H1 (cell line): ENCODE results near the gene C1orf50. TPM values are rescaled to one million over a fixed set of nuclear protein-coding genes. Genes with fewer than 3 reads are reported as not detected.

Source experiments
- CTCF ChIA-PET: fragments of 300-600 bp; sonication (Branson Sonifier 250); formaldehyde crosslinking; loops from one replicate; lab custom pipeline; 2021; ENCODE audit not compliant: partially characterized antibody; lab: Charles Lee
- POLR2A ChIA-PET: fragments of 300-600 bp; sonication (Branson Sonifier 250); formaldehyde crosslinking; loops from one replicate; lab custom pipeline; 2021; ENCODE audit warnings: inconsistent platforms; ENCODE audit not compliant: partially characterized antibody; lab: Charles Lee
- DNase-seq, 2 experiments: peaks; one replicate each; pipeline versions ENCODE4 v3.0.0 to v3.0.0-alpha.2; 2010 to 2022; ENCODE audit warnings: low spot score in 2 of 2, low read depth in 1 of 2, mixed read lengths in 1 of 2
- FAIRE-seq: peaks from 2 replicates; lab custom pipeline; 2011; peaks lifted over from hg19 to GRCh38; lab: Jason Lieb, UNC
- H2AFZ ChIP-seq: 2 replicates; pipeline ENCODE4 v1.8.1; 2012; ENCODE audit warnings: low read length, inconsistent platforms
- H2AK5ac ChIP-seq: 2 replicates; pipeline ENCODE4 v1.6.1; 2013; ENCODE audit warnings: low read depth, low read length
- H2BK120ac ChIP-seq: replicated peaks from 2 replicates; pipeline ENCODE3; 2013; ENCODE audit warnings: low read depth, low read length, inconsistent platforms
- H2BK12ac ChIP-seq: 2 replicates; pipeline ENCODE4 v1.6.1; 2013; ENCODE audit warnings: low read depth, low read length
- H2BK15ac ChIP-seq: 2 replicates; pipeline ENCODE4 v1.6.1; 2013; ENCODE audit warnings: low read length
- H2BK20ac ChIP-seq: 2 replicates; pipeline ENCODE4 v1.6.1; 2013; ENCODE audit warnings: low read length
- H2BK5ac ChIP-seq: 2 replicates; pipeline ENCODE4 v1.6.1; 2013; ENCODE audit warnings: low read depth, low read length
- H3K14ac ChIP-seq: 2 replicates; pipeline ENCODE4 v1.6.1; 2013; ENCODE audit warnings: inconsistent platforms; ENCODE audit not compliant: insufficient read length
- H3K18ac ChIP-seq: 2 replicates; pipeline ENCODE4 v1.6.1; 2013; ENCODE audit warnings: low read length; ENCODE audit errors: extremely low read depth
- H3K23ac ChIP-seq: 2 replicates; pipeline ENCODE4 v1.6.1; 2013; ENCODE audit warnings: inconsistent platforms; ENCODE audit not compliant: insufficient read length
- H3K23me2 ChIP-seq: 2 replicates; pipeline ENCODE4 v1.6.1; 2013; ENCODE audit warnings: low read depth, low read length
- H3K27ac ChIP-seq: 2 replicates; pipeline ENCODE4 v1.6.1; 2011; ENCODE audit warnings: low read depth, low read length, inconsistent platforms
- H3K27me3 ChIP-seq, 4 experiments: replicated peaks in 1 of 4; 1 replicate in 1 of 4; 2 replicates in 3 of 4; pipeline versions ENCODE4 v1.6.1 to v1.8.1; 2011 to 2013; ENCODE audit warnings: low read length in 3 of 4, mild to moderate bottlenecking in 3 of 4, inconsistent platforms in 2 of 4, mixed read lengths in 2 of 4, moderate library complexity in 1 of 4; ENCODE audit not compliant: control insufficient read depth in 3 of 4, insufficient read depth in 3 of 4; ENCODE audit errors: extremely low read depth in 1 of 4
- H3K36me3 ChIP-seq, 4 experiments: 2 replicates each; pipeline versions ENCODE4 v1.6.1 to v1.8.1; 2011 to 2013; ENCODE audit warnings: mild to moderate bottlenecking in 4 of 4, low read length in 3 of 4, moderate library complexity in 2 of 4, control low read depth in 1 of 4, inconsistent platforms in 1 of 4; ENCODE audit not compliant: insufficient read depth in 4 of 4, control insufficient read depth in 2 of 4
- H3K4ac ChIP-seq: replicated peaks from 2 replicates; pipeline ENCODE3; 2013; ENCODE audit warnings: low read length, low read depth, mixed read lengths, inconsistent platforms; ENCODE audit not compliant: insufficient read length
- H3K4me1 ChIP-seq, 4 experiments: replicated peaks in 1 of 4; 1 replicate in 1 of 4; 2 replicates in 3 of 4; pipeline versions ENCODE4 v1.6.1 to v1.8.1; 2011 to 2013; ENCODE audit warnings: low read length in 3 of 4, inconsistent platforms in 2 of 4, mixed read lengths in 1 of 4; ENCODE audit not compliant: insufficient read depth in 4 of 4, control insufficient read depth in 3 of 4
- H3K4me2 ChIP-seq, 2 experiments: 2 replicates each; pipeline versions ENCODE4 v1.6.1 to v1.8.1; 2011 to 2013; ENCODE audit warnings: low read depth in 2 of 2, low read length in 2 of 2, control low read depth in 1 of 2, inconsistent platforms in 1 of 2, mild to moderate bottlenecking in 1 of 2; ENCODE audit not compliant: insufficient read depth in 1 of 2
- H3K4me3 ChIP-seq, 4 experiments: fragments of 200-600, 300-600 bp in 1 of 4; sonication (generic), shearing (Covaris generic), sonication (Bioruptor Twin) in 1 of 4; 2 replicates each; pipeline versions ENCODE4 v1.5.1 to v1.8.1; 2011 to 2016; ENCODE audit warnings: low read length in 4 of 4, low read depth in 3 of 4, control low read depth in 2 of 4, inconsistent platforms in 2 of 4, mild to moderate bottlenecking in 2 of 4, mixed read lengths in 1 of 4, moderate library complexity in 1 of 4; ENCODE audit not compliant: insufficient read depth in 2 of 4; ENCODE audit errors: extremely low read depth in 1 of 4
- H3K56ac ChIP-seq: replicated peaks from 2 replicates; pipeline ENCODE3; 2013; ENCODE audit warnings: low read depth, mild to moderate bottlenecking, mixed read lengths, low read length, inconsistent platforms; ENCODE audit not compliant: insufficient read length
- H3K79me1 ChIP-seq: 2 replicates; pipeline ENCODE4 v1.6.1; 2013; ENCODE audit warnings: low read depth, low read length, control low read depth
- H3K79me2 ChIP-seq, 2 experiments: 2 replicates each; pipeline versions ENCODE4 v1.6.1 to v1.8.1; 2012 to 2013; ENCODE audit warnings: low read length in 2 of 2, mild to moderate bottlenecking in 2 of 2, inconsistent platforms in 1 of 2; ENCODE audit not compliant: insufficient read depth in 2 of 2, control insufficient read depth in 1 of 2
- H3K9ac ChIP-seq, 4 experiments: replicated peaks in 1 of 4; 1 replicate in 1 of 4; 2 replicates in 3 of 4; pipeline versions ENCODE4 v1.6.1 to v1.8.1; 2011 to 2013; ENCODE audit warnings: low read depth in 3 of 4, low read length in 3 of 4, control low read depth in 2 of 4, mild to moderate bottlenecking in 2 of 4, moderate library complexity in 2 of 4, inconsistent platforms in 1 of 4; ENCODE audit errors: extremely low read depth in 1 of 4
- H3K9me3 ChIP-seq, 2 experiments: 2 replicates each; pipeline versions ENCODE4 v1.6.1 to v1.8.1; 2012 to 2013; ENCODE audit warnings: mild to moderate bottlenecking in 2 of 2, moderate library complexity in 2 of 2, control low read depth in 1 of 2, inconsistent platforms in 1 of 2, low read depth in 1 of 2, low read length in 1 of 2, mixed read lengths in 1 of 2; ENCODE audit not compliant: insufficient read depth in 2 of 2
- H4K20me1 ChIP-seq, 2 experiments: replicated peaks in 1 of 2; 2 replicates each; pipeline versions ENCODE3 to v1.8.1; 2011 to 2013; ENCODE audit warnings: inconsistent platforms in 2 of 2, low read length in 2 of 2, mild to moderate bottlenecking in 1 of 2; ENCODE audit not compliant: insufficient read depth in 2 of 2, control insufficient read depth in 1 of 2
- H4K5ac ChIP-seq: 2 replicates; pipeline ENCODE4 v1.6.1; 2013; ENCODE audit warnings: low read length, low read depth, mixed read lengths, inconsistent platforms; ENCODE audit not compliant: insufficient read length
- H4K8ac ChIP-seq: 2 replicates; pipeline ENCODE4 v1.8.0; 2013; ENCODE audit warnings: mild to moderate bottlenecking, moderate library complexity, low read length, inconsistent platforms; ENCODE audit not compliant: insufficient read depth; ENCODE audit errors: extremely low read depth
- H4K91ac ChIP-seq: replicated peaks from 2 replicates; pipeline ENCODE3; 2013; ENCODE audit warnings: low read length, mixed read lengths, inconsistent platforms; ENCODE audit not compliant: insufficient read length
- ASH2L ChIP-seq: fragments of 200-600, 300-600 bp; sonication (generic); IDR thresholded peaks from one replicate; pipeline ENCODE4 v1.7.1; 2017; ENCODE audit warnings: low read length
- BCL11A ChIP-seq, 2 experiments: IDR thresholded peaks; one replicate each; pipeline ENCODE4 v1.6.1; 2011; ENCODE audit warnings: low read depth in 2 of 2, low read length in 2 of 2, mild to moderate bottlenecking in 2 of 2
- GTF2F1 ChIP-seq: IDR thresholded peaks from 2 replicates; pipeline ENCODE4 v1.6.1; 2012; ENCODE audit warnings: low read depth, low read length, improper control_type of control experiment, borderline replicate concordance
- HDAC2 ChIP-seq, 2 experiments: fragments of 300-600 bp in 1 of 2; sonication (generic) in 1 of 2; IDR thresholded peaks; 2 replicates each; pipeline ENCODE4 v1.6.1; 2011 to 2012; ENCODE audit warnings: low read depth in 2 of 2, low read length in 2 of 2, mild to moderate bottlenecking in 2 of 2, moderate library complexity in 2 of 2, borderline replicate concordance in 1 of 2, inconsistent platforms in 1 of 2
- POLR2A ChIP-seq, 2 experiments: IDR thresholded peaks; 1 replicate in 1 of 2; 2 replicates in 1 of 2; pipeline ENCODE4 v1.6.1; 2011; ENCODE audit warnings: low read depth in 2 of 2, low read length in 2 of 2, mild to moderate bottlenecking in 2 of 2; ENCODE audit errors: control extremely low read depth in 1 of 2
- SP2 ChIP-seq: IDR thresholded peaks from 2 replicates; pipeline ENCODE4 v1.6.1; 2012; ENCODE audit warnings: mild to moderate bottlenecking, low read length, inconsistent platforms
- TAF1 ChIP-seq: IDR thresholded peaks from 2 replicates; pipeline ENCODE4 v1.6.1; 2011; ENCODE audit warnings: mild to moderate bottlenecking, low read depth, low read length
- TBP ChIP-seq: IDR thresholded peaks from 2 replicates; pipeline ENCODE4 v1.6.1; 2011; ENCODE audit warnings: low read depth, low read length, improper control_type of control experiment
- ZNF274 ChIP-seq: IDR thresholded peaks from 2 replicates; pipeline ENCODE4 v1.7.0; 2012; ENCODE audit warnings: low read length, borderline replicate concordance; ENCODE audit errors: extremely low read depth
- WGBS, 2 experiments: shearing (Covaris generic) in 1 of 2; methylation state at CpG; one replicate each; pipeline versions ENCODE4 v1.1.6 to v1.1.7; 2013 to 2015; ENCODE audit warnings: low lambda C conversion rate in 2 of 2, mixed read lengths in 2 of 2, inconsistent platforms in 1 of 2, low coverage in 1 of 2, missing lambda C conversion rate in 1 of 2; ENCODE audit not compliant: insufficient replicate concordance in 2 of 2, insufficient coverage in 1 of 2, insufficient read length in 1 of 2; ENCODE audit errors: extremely low coverage in 1 of 2, missing lambda C conversion rate in 1 of 2; 5-methylcytosine and 5-hydroxymethylcytosine counted together
- polyA plus RNA-seq, 7 experiments: library from polyadenylated mRNA; depleted of rRNA in 3 of 7; stranded (reverse) in 5 of 7; unstranded in 2 of 7; fragments of >200 nt in 5 of 7; fragments of 200-250 nt in 2 of 7; gene quantifications; 1 replicate in 5 of 7; 2 replicates in 1 of 7; 4 replicates in 1 of 7; pipeline versions ENCODE4 v1.2.1 to v1.2.3, GENCODE V29; 2011 to 2013; ENCODE audit warnings: missing spikeins in 2 of 7, mixed read lengths in 2 of 7
- total RNA-seq: library from RNA; stranded (reverse); fragmentation: NEBNext Ultra II Directional; extraction: Animal tissue kit (Norgen Biotek cat#: 25700); gene quantifications from 2 replicates; pipeline ENCODE4 v1.2.1, GENCODE V29; 2021
- TF ChIP-seq, protein P1 (sequence below): IDR thresholded peaks from 2 replicates; pipeline ENCODE4 v1.6.1; 2012; ENCODE audit warnings: inconsistent platforms

Gene C1orf50
- total and polyA plus RNA-seq, 2 of the 8 experiments (the other 6 are each of a cell fraction or from before 2014, with no cell fraction given), result 3.2 to 7.1 TPM

- peak within 1 kb of the TSS; percentile 62 to 81 (median 69) for H3K4me3 ChIP-seq
- peak within 1 kb of the TSS; percentile 94 for H2BK5ac ChIP-seq
- 2% methylated on average over 33 of the region's 66 CpGs; no CpG with 5 or more reads in 1 of the 2 experiments for WGBS, 2 experiments
- H3K79me1 ChIP-seq, result no peaks in the 10 kb centered on the region; the same call in 1 of the 2 replicates
- no peak within 1 kb of the TSS for H2BK120ac ChIP-seq
- H3K4me1 ChIP-seq, result peaks cover 3 to 10% (median 5%) of the 10 kb centered on the region in 4 experiments; a peak in 6 of 7 replicates
- no peak within 1 kb of the TSS for H3K4ac ChIP-seq
- H2BK12ac ChIP-seq, result no peak within 1 kb of the TSS
- no peak within 1 kb of the TSS for H4K91ac ChIP-seq
- POLR2A ChIA-PET, result interaction anchor here (0.6 to 3.8 kb wide), 20 partner anchors 9 to 551 kb away, joined by 3 to 17 read pairs (median 4); partner anchors contain the start of genes ELOVL1 and ZNF691
- peak within 1 kb of the TSS; percentile 98; the same call in 1 of the 2 replicates for H4K8ac ChIP-seq
- H4K5ac ChIP-seq, result peak within 1 kb of the TSS; percentile 87
- CTCF ChIA-PET, result interaction anchor here (0.7 to 1.6 kb wide), 8 partner anchors 12 to 349 kb away, joined by 3 to 7 read pairs (median 3); partner anchors contain the start of genes C1orf50, P3H1 and ZNF691
- no peak for FAIRE-seq
- H2AFZ ChIP-seq, result peak within 1 kb of the TSS; percentile 81; the same call in 1 of the 2 replicates
- H3K9me3 ChIP-seq, result no peaks in the 10 kb centered on the region
- H3K36me3 ChIP-seq, result no peaks in the 10 kb centered on the region; a peak in 1 of 8 replicates
- no peak within 1 kb of the TSS for H3K14ac ChIP-seq
- peak within 1 kb of the TSS; percentile 81 to 96 (median 87) for H3K9ac ChIP-seq
- peaks cover 6% of the 10 kb centered on the region; the same call in 1 of the 2 replicates for H3K23me2 ChIP-seq
- H2BK15ac ChIP-seq, result no peak within 1 kb of the TSS
- H3K23ac ChIP-seq, result no peak within 1 kb of the TSS
- peak within 1 kb of the TSS; percentile 98; the same call in 1 of the 2 replicates for H3K27ac ChIP-seq
- no peaks in the 10 kb centered on the region for H3K27me3 ChIP-seq
- DNase-seq, result peak; percentile 44 to 98
- peak within 1 kb of the TSS; percentile 52 for H3K56ac ChIP-seq
- H4K20me1 ChIP-seq, result peaks cover 0 to 2% of the 10 kb centered on the region in 2 experiments
- peak within 1 kb of the TSS; percentile 100 for H3K18ac ChIP-seq
- H3K79me2 ChIP-seq, result no peaks in the 10 kb centered on the region
- peak within 1 kb of the TSS; percentile 74 to 83 for H3K4me2 ChIP-seq
- H2BK20ac ChIP-seq, result no peak within 1 kb of the TSS
- no peak within 1 kb of the TSS for H2AK5ac ChIP-seq
- TF ChIP-seq TBP, result peak; percentile 67
- TF ChIP-seq, protein P1, sequence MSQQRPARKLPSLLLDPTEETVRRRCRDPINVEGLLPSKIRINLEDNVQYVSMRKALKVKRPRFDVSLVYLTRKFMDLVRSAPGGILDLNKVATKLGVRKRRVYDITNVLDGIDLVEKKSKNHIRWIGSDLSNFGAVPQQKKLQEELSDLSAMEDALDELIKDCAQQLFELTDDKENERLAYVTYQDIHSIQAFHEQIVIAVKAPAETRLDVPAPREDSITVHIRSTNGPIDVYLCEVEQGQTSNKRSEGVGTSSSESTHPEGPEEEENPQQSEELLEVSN, result no peak
- 0 out of 2 replicates have a peak, but pooled peaks have one; percentile 67 for TF ChIP-seq GTF2F1
- TF ChIP-seq ASH2L, result peak; percentile 76
- no peak for TF ChIP-seq BCL11A (IDR thresholded peaks at IDR 0.05; ENCODE audit: low read depth in 2 of 2, low read length in 2 of 2)
- peak; percentile 52 to 75 for TF ChIP-seq POLR2A (IDR thresholded peaks at IDR 0.05; ENCODE audit: control extremely low read depth in 1 of 2, low read depth in 2 of 2, low read length in 2 of 2)
- no peak for TF ChIP-seq SP2
- TF ChIP-seq HDAC2 (IDR thresholded peaks at IDR 0.05; ENCODE audit: borderline replicate concordance in 1 of 2, low read depth in 2 of 2, low read length in 2 of 2), result peak in 1 of 2 experiments; percentile 83; a peak in 1 of 4 replicates
- no peak for TF ChIP-seq ZNF274
- peak; percentile 73 for TF ChIP-seq TAF1
These were observed 49.8 kb downstream of the C1orf50 start, which contains the start of the genes ERMAP and SVBP for GRCh38 chr1:42816585-42817439. TSS of gene ERMAP (plus strand) at chr1:42817122. CDS start at chr1:42830449, 13,327 bp downstream. TSS of gene SVBP (minus strand) at chr1:42817397. CDS start at chr1:42816544, 853 bp downstream.
